ENCODE results near the gene TRIML1. TPM values are rescaled to one million over a fixed set of nuclear protein-coding genes. Genes with fewer than 3 reads are reported as not detected.

The TRIML1 gene
- total RNA-seq, 1 experiment from 2014 or later = not detected

- Histone ChIP-seq H3K79me2 (ENCODE audit: low read length) (no peaks in the 10 kb centered on the region), H3K4me1 (ENCODE audit: insufficient read depth, low read length) (no peaks in the 10 kb centered on the region), H2AFZ (ENCODE audit: low read length) (no peak overlapping the region), H3K27ac (ENCODE audit: low read length) (no peak overlapping the region), H4K20me1 (ENCODE audit: low read length) (no peaks in the 10 kb centered on the region), H3K4me2 (ENCODE audit: low read length) (no peak overlapping the region), H3K9ac (ENCODE audit: low read length) (no peak overlapping the region), H3K9me2 (replicated peaks; ENCODE audit: low read length) (no peaks in the 10 kb centered on the region), H3F3A (ENCODE audit: low read length, unreplicated experiment) (no peaks in the 10 kb centered on the region), H3K4me3 (ENCODE audit: low read length) (no peak overlapping the region), H3K36me3 (ENCODE audit: low read depth, low read length) (no peaks in the 10 kb centered on the region), H3K9me3 (ENCODE audit: low read length) (no peaks in the 10 kb centered on the region), H3K27me3 (ENCODE audit: low read length) (no peaks in the 10 kb centered on the region)
- intact Hi-C loops (cut with micrococcal nuclease) = no loop called here
- ATAC-seq (no peak), DNase-seq (peak; percentile 21)
- CTCF ChIA-PET = no interaction called here
- POLR2A ChIA-PET (ENCODE audit: unreplicated experiment) = no interaction called here
- no TSS peak for BruUV-seq (replicated peaks)
- TF ChIP-seq EZH2 (IDR thresholded peaks at IDR 0.05; ENCODE audit: low read length, unreplicated experiment) = no peak
- TF ChIP-seq, protein P1, sequence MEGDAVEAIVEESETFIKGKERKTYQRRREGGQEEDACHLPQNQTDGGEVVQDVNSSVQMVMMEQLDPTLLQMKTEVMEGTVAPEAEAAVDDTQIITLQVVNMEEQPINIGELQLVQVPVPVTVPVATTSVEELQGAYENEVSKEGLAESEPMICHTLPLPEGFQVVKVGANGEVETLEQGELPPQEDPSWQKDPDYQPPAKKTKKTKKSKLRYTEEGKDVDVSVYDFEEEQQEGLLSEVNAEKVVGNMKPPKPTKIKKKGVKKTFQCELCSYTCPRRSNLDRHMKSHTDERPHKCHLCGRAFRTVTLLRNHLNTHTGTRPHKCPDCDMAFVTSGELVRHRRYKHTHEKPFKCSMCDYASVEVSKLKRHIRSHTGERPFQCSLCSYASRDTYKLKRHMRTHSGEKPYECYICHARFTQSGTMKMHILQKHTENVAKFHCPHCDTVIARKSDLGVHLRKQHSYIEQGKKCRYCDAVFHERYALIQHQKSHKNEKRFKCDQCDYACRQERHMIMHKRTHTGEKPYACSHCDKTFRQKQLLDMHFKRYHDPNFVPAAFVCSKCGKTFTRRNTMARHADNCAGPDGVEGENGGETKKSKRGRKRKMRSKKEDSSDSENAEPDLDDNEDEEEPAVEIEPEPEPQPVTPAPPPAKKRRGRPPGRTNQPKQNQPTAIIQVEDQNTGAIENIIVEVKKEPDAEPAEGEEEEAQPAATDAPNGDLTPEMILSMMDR (conservative IDR thresholded peaks at IDR 0.05; ENCODE audit: low read depth, low read length) = no peak
- TF ChIP-seq EZH2phosphoT487 (IDR thresholded peaks at IDR 0.05; ENCODE audit: borderline replicate concordance, low read length) = no peak
Observed at GRCh38 chr4:188107931-188108843, 31.1 kb upstream of the TRIML1 start.

DNA sequence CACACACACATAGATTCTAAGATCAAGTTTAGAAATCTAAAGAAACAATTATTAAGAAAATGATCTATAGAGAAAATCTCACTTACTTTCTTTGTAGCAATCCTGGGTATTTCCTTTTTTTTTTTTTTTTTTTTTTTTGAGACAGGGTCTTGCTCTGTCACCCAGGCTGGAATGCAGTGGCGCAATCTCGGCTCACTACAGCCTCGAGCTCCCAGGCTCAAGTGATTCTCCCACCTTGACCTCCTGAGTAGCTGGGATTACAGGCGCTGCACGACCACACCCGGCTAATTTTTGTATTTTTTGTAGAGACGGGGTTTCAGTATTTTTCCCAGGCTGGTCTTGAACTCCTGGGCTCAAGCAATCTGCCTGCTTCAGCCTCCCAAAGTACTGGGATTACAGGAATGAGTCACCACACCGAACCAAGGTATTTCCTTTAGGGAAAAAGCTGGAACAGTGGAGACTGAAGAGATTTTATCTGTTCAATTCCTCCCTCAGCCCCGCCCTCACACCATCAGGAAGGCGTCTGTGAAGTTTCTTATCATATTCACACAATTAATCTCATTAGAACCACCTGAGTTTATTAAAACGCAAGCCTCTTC, 30.0 kb upstream of the TRIML1 start, which contains the start of gene TRIML2:
Gene TRIML2 (minus strand): TSS at position 447 of the 599 bp plus-strand sequence. CDS start 4,235 bp downstream, outside the sequence.
- no peaks in the 10 kb centered on the region for H3K27me3 ChIP-seq (ENCODE audit: low read length)
- ChIA-PET CTCF (no interaction called here), POLR2A (ENCODE audit: unreplicated experiment) (no interaction called here)
- peak; percentile 37 for DNase-seq
- H3K4me3 ChIP-seq (ENCODE audit: low read length) = no peak within 1 kb of the TSS
- no peaks in the 10 kb centered on the region for H3K9me3 ChIP-seq (ENCODE audit: low read length)
- no TSS peak for BruUV-seq (replicated peaks)
- no peaks in the 10 kb centered on the region for H3K36me3 ChIP-seq (ENCODE audit: low read depth, low read length)
- H3K79me2 ChIP-seq (ENCODE audit: low read length) = no peaks in the 10 kb centered on the region
- intact Hi-C loops (cut with micrococcal nuclease) = no loop called here
- TF ChIP-seq, protein P1 (conservative IDR thresholded peaks at IDR 0.05; ENCODE audit: low read depth, low read length) = no peak
- TF ChIP-seq EZH2phosphoT487 (IDR thresholded peaks at IDR 0.05; ENCODE audit: borderline replicate concordance, low read length) (no peak), EZH2 (IDR thresholded peaks at IDR 0.05; ENCODE audit: low read length, unreplicated experiment) (no peak)
- no peak within 1 kb of the TSS for H3K4me2 ChIP-seq (ENCODE audit: low read length)
- no peak for ATAC-seq
- H4K20me1 ChIP-seq (ENCODE audit: low read length) = no peaks in the 10 kb centered on the region
- H3K4me1 ChIP-seq (ENCODE audit: insufficient read depth, low read length) = no peaks in the 10 kb centered on the region
- H2AFZ ChIP-seq (ENCODE audit: low read length) = no peak within 1 kb of the TSS
- H3K9ac ChIP-seq (ENCODE audit: low read length) = no peak within 1 kb of the TSS
- H3K9me2 ChIP-seq (replicated peaks; ENCODE audit: low read length) = no peaks in the 10 kb centered on the region
- H3K27ac ChIP-seq (ENCODE audit: low read length) = no peak within 1 kb of the TSS
- no peaks in the 10 kb centered on the region for H3F3A ChIP-seq (ENCODE audit: low read length, unreplicated experiment)

- intact Hi-C loops (cut with micrococcal nuclease) = no loop called here
Observed at GRCh38 chr4:188110036-188110435, 29.2 kb upstream of the TRIML1 start.

More at GRCh38 chr4:188110036-188110435, 29.2 kb upstream of the TRIML1 start:
- no peaks in the 10 kb centered on the region for H3F3A ChIP-seq (ENCODE audit: low read length, unreplicated experiment)
- no peaks in the 10 kb centered on the region for H3K36me3 ChIP-seq (ENCODE audit: low read depth, low read length)
- BruUV-seq (replicated peaks) = no TSS peak
- ATAC-seq (no peak), DNase-seq (no peak)
- no peaks in the 10 kb centered on the region for H3K9me3 ChIP-seq (ENCODE audit: low read length)
- CTCF ChIA-PET = no interaction called here
- H3K9ac ChIP-seq (ENCODE audit: low read length) = no peak overlapping the region
- no peaks in the 10 kb centered on the region for H3K9me2 ChIP-seq (replicated peaks; ENCODE audit: low read length)
- no peak overlapping the region for H3K4me2 ChIP-seq (ENCODE audit: low read length)
- H2AFZ ChIP-seq (ENCODE audit: low read length) = no peak overlapping the region
- TF ChIP-seq EZH2 (IDR thresholded peaks at IDR 0.05; ENCODE audit: low read length, unreplicated experiment) (no peak), EZH2phosphoT487 (IDR thresholded peaks at IDR 0.05; ENCODE audit: borderline replicate concordance, low read length) (no peak)
- TF ChIP-seq, protein P1 (conservative IDR thresholded peaks at IDR 0.05; ENCODE audit: low read depth, low read length) = no peak
- H3K27me3 ChIP-seq (ENCODE audit: low read length) = no peaks in the 10 kb centered on the region
- no peak overlapping the region for H3K4me3 ChIP-seq (ENCODE audit: low read length)
- no peaks in the 10 kb centered on the region for H3K79me2 ChIP-seq (ENCODE audit: low read length)
- no peaks in the 10 kb centered on the region for H3K4me1 ChIP-seq (ENCODE audit: insufficient read depth, low read length)
- H4K20me1 ChIP-seq (ENCODE audit: low read length) = no peaks in the 10 kb centered on the region
- no peak overlapping the region for H3K27ac ChIP-seq (ENCODE audit: low read length)
- POLR2A ChIA-PET (ENCODE audit: unreplicated experiment) = no interaction called here
